Sigmoid colon (tissue), 7 donors: ENCODE data around the gene IRGQ. TPM values are rescaled to one million over a fixed set of nuclear protein-coding genes. Genes with fewer than 3 reads are reported as not detected.

Source experiments
- DNase-seq: peaks from one replicate; pipeline ENCODE4 v3.0.0-alpha.2; 2019
- H3K27ac ChIP-seq, 4 donors: fragments of 200-600 bp; sonication (generic); one replicate each; pipeline ENCODE4 v1.5.1; 2016 to 2019; ENCODE audit warnings: mild to moderate bottlenecking in 1 of 4
- H3K27me3 ChIP-seq, 3 donors: fragments of 200-600 bp; sonication (generic); one replicate each; pipeline ENCODE4 v1.5.1; 2019; ENCODE audit warnings: mild to moderate bottlenecking in 1 of 3
- H3K36me3 ChIP-seq, 4 donors: fragments of 200-600 bp; sonication (generic); one replicate each; pipeline ENCODE4 v1.5.1; 2016 to 2019
- H3K4me1 ChIP-seq, 4 donors: fragments of 200-600 bp; sonication (generic); one replicate each; pipeline ENCODE4 v1.5.1; 2017 to 2019
- H3K4me3 ChIP-seq, 4 donors: fragments of 200-600 bp; sonication (generic); one replicate each; pipeline ENCODE4 v1.5.1; 2017 to 2019; ENCODE audit warnings: mild to moderate bottlenecking in 2 of 4, moderate library complexity in 1 of 4
- H3K9me3 ChIP-seq, 4 donors: fragments of 200-600 bp in 3 of 4; sonication (generic) in 3 of 4; one replicate each; pipeline versions ENCODE4 v1.5.1 to v1.6.1; 2013 to 2019
- EP300 ChIP-seq, 4 donors: sonication (generic); formaldehyde crosslinking; IDR thresholded peaks; one replicate each; pipeline ENCODE4 v1.6.1; 2017; ENCODE audit warnings: antibody characterized with exemption in 4 of 4
- POLR2A ChIP-seq, 2 donors: fragments of 450-650 bp; IDR thresholded peaks; one replicate each; pipeline ENCODE4 v1.6.1; 2016; ENCODE audit warnings: antibody characterized with exemption in 2 of 2, mild to moderate bottlenecking in 2 of 2, moderate library complexity in 2 of 2
- POLR2AphosphoS5 ChIP-seq, 4 donors: sonication (generic); formaldehyde crosslinking; IDR thresholded peaks; one replicate each; pipeline ENCODE4 v1.6.1; 2017; ENCODE audit warnings: antibody characterized with exemption in 4 of 4
- WGBS, 2 donors: extraction: QIAGEN DNeasy Blood & Tissue Kit; methylation state at CpG; one replicate each; pipeline ENCODE4 v1.1.7; 2013; 5-methylcytosine and 5-hydroxymethylcytosine counted together
- intact Hi-C: fragments of 100-400 bp; cut with DNase I; formaldehyde crosslinking; loops from one replicate; pipeline ENCODE4 v1.15.1; 2023
- polyA plus RNA-seq, 3 donors: library from polyadenylated mRNA; stranded (reverse); fragments of 200-250 nt; gene quantifications; one replicate each; pipeline ENCODE4 v1.2.3, GENCODE V29; 2013
- total RNA-seq, 4 donors: library from RNA; depleted of rRNA; stranded (reverse); fragments of >200 nt; gene quantifications; one replicate each; pipeline ENCODE4 v1.1.0, GENCODE V29; 2016
- TF ChIP-seq, protein P1 (sequence below), 4 experiments: fragments of 450-650 bp in 3 of 4; fragments of 200-600 bp in 1 of 4; IDR thresholded peaks; one replicate each; pipeline ENCODE4 v1.5.1; 2016 to 2019; ENCODE audit warnings: antibody characterized with exemption in 4 of 4, mild to moderate bottlenecking in 3 of 4, moderate library complexity in 2 of 4
- donor health status: healthy with polysubstance abuse.
- donor health status: Bipolar disorder and iron deficiency.
- donor health status: healthy.

IRGQ gene
- 10 to 100 TPM; 13.5 to 24.4 (median 18.8) TPM for total RNA-seq
- 1 to 10 TPM; 3.9 to 7.6 (median 4.2) TPM for polyA plus RNA-seq

DNA sequence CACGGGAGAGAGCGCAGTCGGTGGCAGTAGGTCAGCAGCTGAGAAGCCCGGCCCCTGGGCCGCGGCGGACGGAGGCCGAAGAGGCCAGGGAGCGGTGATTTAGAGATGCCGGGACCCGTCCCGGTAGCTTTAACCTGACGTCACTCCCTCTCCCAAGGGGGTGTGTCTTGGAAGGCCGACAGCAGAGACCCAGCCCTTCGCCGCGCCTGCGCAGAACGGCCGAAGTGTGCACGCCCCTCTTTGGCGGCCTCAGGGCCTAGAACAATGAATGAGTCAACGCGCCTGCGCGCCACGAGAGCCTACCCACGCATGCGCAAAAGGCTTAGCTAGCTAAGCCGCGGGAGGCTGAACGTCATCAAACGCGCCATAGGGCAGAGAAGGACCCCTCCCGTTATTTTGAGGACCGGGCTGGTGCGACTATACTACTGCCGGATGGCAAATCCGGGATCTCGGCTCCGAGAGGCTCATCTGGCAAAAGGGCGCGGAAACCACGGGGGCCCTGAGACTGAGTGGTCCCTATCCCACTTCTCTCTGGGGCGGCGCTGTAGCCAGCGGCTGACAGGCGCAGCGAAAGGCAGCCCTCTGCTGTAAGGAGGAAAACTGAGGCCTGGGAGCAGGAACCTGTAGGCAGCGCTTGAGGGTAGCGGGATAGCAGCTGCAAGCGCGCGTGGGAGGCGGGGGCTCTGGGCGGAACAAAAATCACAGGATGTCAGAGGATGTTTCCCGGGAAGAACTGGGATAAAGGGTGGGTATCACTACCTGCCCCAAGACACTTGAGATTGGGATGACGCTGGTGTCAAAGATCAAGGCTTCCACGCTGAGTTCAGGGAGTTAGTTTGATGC, at the start of gene IRGQ, which contains the start of gene ZNF576:
Gene IRGQ, minus strand, starts transcription at position 136 of the 843 bp plus-strand sequence. CDS start 796 bp downstream, outside the sequence.
Gene ZNF576, plus strand, starts transcription at position 597 of the 843 bp plus-strand sequence. CDS start 514 bp downstream, outside the sequence.
- intact Hi-C loops = loop anchor here (1.0 to 5.0 kb wide), 4 partner anchors 21 to 62 kb away; partner anchors contain the start of genes PINLYP, XRCC1 and ZNF428
- Histone ChIP-seq H3K27ac (peak within 1 kb of the TSS; percentile 90 to 99 (median 95)), H3K36me3 (peaks cover 16 to 59% (median 26%) of the 10 kb centered on the region in 4 donors), H3K4me3 (peak within 1 kb of the TSS; percentile 57 to 73 (median 70)), H3K4me1 (peaks cover 0 to 46% (median 37%) of the 10 kb centered on the region in 4 donors), H3K27me3 (no peaks in the 10 kb centered on the region), H3K9me3 (no peaks in the 10 kb centered on the region)
- 0% methylated on average over 60 of the region's 60 CpGs for WGBS, 2 donors
- DNase-seq = peak; percentile 100
- peak; percentile 17 to 87 for TF ChIP-seq POLR2A (IDR thresholded peaks at IDR 0.05)
- TF ChIP-seq, protein P1, sequence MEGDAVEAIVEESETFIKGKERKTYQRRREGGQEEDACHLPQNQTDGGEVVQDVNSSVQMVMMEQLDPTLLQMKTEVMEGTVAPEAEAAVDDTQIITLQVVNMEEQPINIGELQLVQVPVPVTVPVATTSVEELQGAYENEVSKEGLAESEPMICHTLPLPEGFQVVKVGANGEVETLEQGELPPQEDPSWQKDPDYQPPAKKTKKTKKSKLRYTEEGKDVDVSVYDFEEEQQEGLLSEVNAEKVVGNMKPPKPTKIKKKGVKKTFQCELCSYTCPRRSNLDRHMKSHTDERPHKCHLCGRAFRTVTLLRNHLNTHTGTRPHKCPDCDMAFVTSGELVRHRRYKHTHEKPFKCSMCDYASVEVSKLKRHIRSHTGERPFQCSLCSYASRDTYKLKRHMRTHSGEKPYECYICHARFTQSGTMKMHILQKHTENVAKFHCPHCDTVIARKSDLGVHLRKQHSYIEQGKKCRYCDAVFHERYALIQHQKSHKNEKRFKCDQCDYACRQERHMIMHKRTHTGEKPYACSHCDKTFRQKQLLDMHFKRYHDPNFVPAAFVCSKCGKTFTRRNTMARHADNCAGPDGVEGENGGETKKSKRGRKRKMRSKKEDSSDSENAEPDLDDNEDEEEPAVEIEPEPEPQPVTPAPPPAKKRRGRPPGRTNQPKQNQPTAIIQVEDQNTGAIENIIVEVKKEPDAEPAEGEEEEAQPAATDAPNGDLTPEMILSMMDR (IDR thresholded peaks at IDR 0.05) = no peak
- peak; percentile 95 to 99 (median 97) for TF ChIP-seq POLR2AphosphoS5 (IDR thresholded peaks at IDR 0.05)
- TF ChIP-seq EP300 (IDR thresholded peaks at IDR 0.05) = peak in 2 of 4 donors; percentile 16 to 88

DNA sequence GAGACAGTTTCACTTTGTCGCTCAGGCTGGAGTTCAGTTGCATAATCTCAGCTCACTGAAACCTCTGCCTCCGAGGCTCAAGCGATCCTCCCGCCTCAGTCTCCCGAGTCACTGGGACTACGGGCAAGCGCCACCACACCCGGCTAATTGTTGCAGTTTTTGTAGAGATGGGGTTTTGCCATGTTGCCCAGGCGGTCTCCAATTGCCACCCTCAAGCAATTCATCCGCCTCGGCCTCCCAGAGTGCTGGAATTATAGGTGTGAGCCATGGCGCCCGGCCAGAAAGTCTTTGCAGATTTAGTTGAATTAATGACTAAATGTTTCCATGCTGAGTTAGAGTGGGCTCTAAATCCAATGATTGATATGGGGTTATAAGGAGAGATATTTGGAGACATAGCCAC, 48.2 kb upstream of the IRGQ start:
- intact Hi-C loops = loop anchor here (5.0 kb wide), 1 partner anchor 47 kb away; the partner anchor contains the start of genes IRGQ and ZNF576
- no peak for TF ChIP-seq POLR2A (IDR thresholded peaks at IDR 0.05)
- TF ChIP-seq EP300 (IDR thresholded peaks at IDR 0.05) = no peak
- TF ChIP-seq POLR2AphosphoS5 (IDR thresholded peaks at IDR 0.05) = no peak
- Histone ChIP-seq H3K9me3 (no peaks in the 10 kb centered on the region), H3K4me3 (no peak overlapping the region), H3K27ac (no peak overlapping the region), H3K36me3 (peaks cover 0 to 8% (median 4%) of the 10 kb centered on the region in 4 donors), H3K27me3 (no peaks in the 10 kb centered on the region), H3K4me1 (peaks cover 0 to 13% (median 10%) of the 10 kb centered on the region in 4 donors)
- no peak for DNase-seq
- 68 to 87% methylated on average over 13 of the region's 13 CpGs for WGBS, 2 donors

DNA sequence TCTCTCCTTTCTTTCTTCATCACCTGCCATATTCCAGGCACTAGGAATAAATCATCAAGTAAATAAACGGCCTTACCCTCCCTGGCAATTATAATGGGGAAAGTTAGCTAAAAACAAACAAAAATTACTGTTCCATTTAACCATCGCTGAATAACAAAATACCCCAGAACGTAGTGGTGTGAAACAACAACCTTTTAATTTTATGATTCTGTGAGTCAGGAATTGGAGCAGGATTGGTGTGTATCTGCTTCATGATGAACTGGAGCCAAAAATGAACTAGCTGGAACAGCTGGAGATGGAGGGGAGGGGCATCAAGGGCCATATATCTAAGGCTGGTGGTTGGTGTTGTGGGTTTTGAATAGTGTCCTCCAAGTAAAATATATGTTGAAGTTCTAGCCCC, 47.4 kb upstream of the IRGQ start:
- intact Hi-C loops = loop anchor here (5.0 kb wide), 1 partner anchor 46 kb away; the partner anchor contains the start of genes IRGQ and ZNF576
- TF ChIP-seq EP300 (IDR thresholded peaks at IDR 0.05) (no peak), POLR2A (IDR thresholded peaks at IDR 0.05) (no peak), POLR2AphosphoS5 (IDR thresholded peaks at IDR 0.05) (no peak)
- TF ChIP-seq, protein P1 (IDR thresholded peaks at IDR 0.05) = no peak
- WGBS, 2 donors = 12 to 51% methylated on average over 3 of the region's 3 CpGs

GRCh38 chr19:43642531-43642930, 46.6 kb upstream of the IRGQ start:
- no peak for DNase-seq
- H3K36me3 ChIP-seq = no peaks in the 10 kb centered on the region
- peaks cover 0 to 19% (median 13%) of the 10 kb centered on the region in 4 donors for H3K4me1 ChIP-seq
- H3K4me3 ChIP-seq = no peak overlapping the region
- intact Hi-C loops = loop anchor here (5.0 kb wide), 1 partner anchor 45 kb away; the partner anchor contains the start of genes IRGQ and ZNF576
- H3K27ac ChIP-seq = no peak overlapping the region
- no peaks in the 10 kb centered on the region for H3K9me3 ChIP-seq
- WGBS, 2 donors = 83 to 88% methylated on average over 4 of the region's 4 CpGs
- no peaks in the 10 kb centered on the region for H3K27me3 ChIP-seq
- TF ChIP-seq, protein P1 (IDR thresholded peaks at IDR 0.05) = no peak
- TF ChIP-seq EP300 (IDR thresholded peaks at IDR 0.05) (no peak), POLR2AphosphoS5 (IDR thresholded peaks at IDR 0.05) (no peak), POLR2A (IDR thresholded peaks at IDR 0.05) (no peak)

More for the DNA sequence above, 47.4 kb upstream of the IRGQ start:
- H3K4me3 ChIP-seq = no peak overlapping the region
- DNase-seq = no peak
- H3K27me3 ChIP-seq = no peaks in the 10 kb centered on the region
- H3K36me3 ChIP-seq = peaks cover 0 to 1% (median under 1%) of the 10 kb centered on the region in 4 donors
- no peak overlapping the region for H3K27ac ChIP-seq
- H3K9me3 ChIP-seq = no peaks in the 10 kb centered on the region
- H3K4me1 ChIP-seq = peaks cover 0 to 19% (median 13%) of the 10 kb centered on the region in 4 donors
